Stimulated activated CD4-positive, alpha-beta T cell treated with anti-CD3 and anti-CD28 coated beads, Interleukin-1b, Interleukin-23, amount 100 ng/mL, for 48 hours (primary cell): ENCODE measurements around the gene ARR3.
"Not testable (repeated sequence)": the region's sequence is repeated elsewhere in the genome, so short reads cannot be mapped to it uniquely, and the experiment has no call there.

ENCODE experiments used
- DNase-seq: peaks from one replicate; pipeline ENCODE4 v3.0.0-alpha.2; 2020

The ARR3 gene

DNA sequence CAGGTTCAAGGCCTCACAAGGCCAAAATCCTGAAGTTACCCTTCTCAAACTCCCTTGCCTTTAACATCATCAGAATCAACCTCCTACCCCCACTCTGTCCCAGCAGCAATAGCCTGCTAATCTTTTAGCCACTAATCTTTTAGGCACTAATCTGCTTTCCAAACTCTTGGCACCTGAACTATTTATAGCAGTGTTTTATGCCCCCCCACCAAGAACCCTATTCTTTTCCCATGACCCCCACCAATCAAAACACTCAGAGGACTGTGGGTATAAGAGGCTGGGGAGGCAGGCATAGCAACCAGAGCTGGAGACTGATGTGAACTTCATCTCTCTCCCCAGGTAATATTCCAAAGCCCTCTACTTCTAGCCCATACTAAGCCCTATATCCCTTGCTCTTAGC lies at the start of gene ARR3:
Gene ARR3, plus strand, starts transcription at position 301 of the 400 bp plus-strand sequence. CDS start 1,052 bp downstream, outside the sequence.
- DNase-seq, result no peak

- DNase-seq, result no peak
Observed at GRCh38 chrX:70219938-70220764, 48.0 kb upstream of the ARR3 start.

- no peak for DNase-seq
Observed at GRCh38 chrX:70226048-70226447, 42.1 kb upstream of the ARR3 start.

- DNase-seq, result no peak
Observed at GRCh38 chrX:70226687-70227086, 41.4 kb upstream of the ARR3 start.

GRCh38 chrX:70231666-70232065 lies 36.5 kb upstream of the ARR3 start:
- DNase-seq, result no peak

GRCh38 chrX:70234355-70234754 lies 33.8 kb upstream of the ARR3 start, which contains the start of gene AWAT1:
Gene AWAT1, plus strand, starts transcription at chrX:70234655. Its CDS starts 41 bp downstream, at chrX:70234696.
- no peak for DNase-seq

DNA sequence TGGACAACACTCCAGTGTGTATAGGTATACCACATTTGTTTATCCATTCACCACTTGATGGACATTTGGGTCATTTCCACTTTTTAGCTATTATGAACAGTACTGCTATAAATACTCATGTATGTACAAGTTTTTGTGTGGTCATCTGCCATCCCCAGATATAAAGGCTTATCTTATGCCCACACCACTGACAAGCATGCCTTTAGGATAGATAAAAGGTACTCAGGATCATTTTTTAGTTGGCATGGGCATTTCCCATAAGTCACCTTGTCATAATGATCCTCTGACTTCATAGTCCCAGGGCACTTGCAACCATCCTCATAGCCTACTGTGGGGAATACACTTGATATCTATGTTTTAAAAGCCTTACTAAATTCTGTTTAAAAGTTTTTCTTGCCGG lies 27.4 kb upstream of the ARR3 start:
- no peak for DNase-seq

DNA sequence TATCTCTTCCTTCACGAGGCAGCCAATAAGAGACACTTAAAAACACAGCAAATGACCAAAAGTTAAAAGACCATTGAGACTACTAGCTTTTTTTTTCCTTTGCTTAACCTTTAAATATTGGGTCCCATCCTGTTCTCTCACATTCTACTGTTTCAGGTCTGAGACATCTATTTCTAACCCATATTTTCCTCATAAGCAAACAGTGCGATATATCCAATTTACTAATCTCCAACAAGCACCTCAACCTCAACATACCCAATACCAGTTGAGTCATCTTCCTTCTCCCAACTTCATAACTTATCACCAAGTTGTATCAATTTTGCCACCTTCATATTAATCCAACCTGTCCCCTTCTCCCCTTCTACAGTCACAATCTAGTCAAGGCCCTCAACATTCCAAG lies 26.6 kb upstream of the ARR3 start:
- no peak for DNase-seq

DNA sequence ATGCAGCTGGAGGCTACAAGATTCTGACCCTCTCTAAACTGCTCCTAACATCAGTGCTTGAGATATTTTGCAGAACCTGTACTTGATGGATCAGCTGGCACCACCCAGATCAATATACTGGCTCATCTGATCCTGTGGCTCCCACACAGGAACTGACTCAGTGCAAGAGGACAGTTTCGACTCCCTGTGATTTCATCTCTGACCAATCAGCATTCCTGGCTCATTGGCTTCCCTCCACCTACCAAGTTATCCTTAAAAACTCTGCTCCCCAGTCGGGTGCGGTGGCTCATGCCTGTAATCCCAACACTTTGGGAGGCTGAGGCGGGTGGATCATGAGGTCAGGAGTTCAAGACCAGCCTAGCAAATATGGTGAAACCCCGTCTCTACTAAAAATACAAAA lies 24.5 kb upstream of the ARR3 start:
- not testable (repeated sequence) for DNase-seq

GRCh38 chrX:70244881-70245280 lies 23.3 kb upstream of the ARR3 start:
- DNase-seq, result no peak

DNA sequence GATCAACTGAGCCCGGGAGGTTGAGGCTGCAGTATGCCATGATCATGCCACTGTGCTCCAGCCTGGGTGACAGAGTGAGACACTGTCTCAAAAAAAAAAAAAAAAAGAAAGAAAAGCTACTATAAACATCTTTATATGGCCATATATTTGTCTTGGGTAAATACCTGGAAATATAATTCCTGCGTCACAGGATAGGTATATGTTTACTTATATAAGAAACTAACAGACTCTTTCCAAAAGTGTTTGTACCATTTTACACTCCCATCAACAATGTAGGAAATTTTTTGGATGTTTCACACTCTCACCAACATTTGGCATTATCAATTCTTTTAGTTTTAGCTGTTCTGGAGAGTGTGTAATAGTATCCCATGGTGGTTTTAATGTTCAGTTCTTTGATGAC lies 20.9 kb upstream of the ARR3 start:
- DNase-seq, result no peak

- DNase-seq, result no peak
Observed at GRCh38 chrX:70252491-70252890, 15.6 kb upstream of the ARR3 start.

GRCh38 chrX:70253377-70254062 lies 14.6 kb upstream of the ARR3 start:
- no peak for DNase-seq

- DNase-seq, result no peak
Observed at GRCh38 chrX:70254063-70254400, 14.1 kb upstream of the ARR3 start.

GRCh38 chrX:70254909-70255308 lies 13.2 kb upstream of the ARR3 start:
- no peak for DNase-seq

- DNase-seq, result no peak
Observed at GRCh38 chrX:70255452-70255851, 12.7 kb upstream of the ARR3 start.

DNA sequence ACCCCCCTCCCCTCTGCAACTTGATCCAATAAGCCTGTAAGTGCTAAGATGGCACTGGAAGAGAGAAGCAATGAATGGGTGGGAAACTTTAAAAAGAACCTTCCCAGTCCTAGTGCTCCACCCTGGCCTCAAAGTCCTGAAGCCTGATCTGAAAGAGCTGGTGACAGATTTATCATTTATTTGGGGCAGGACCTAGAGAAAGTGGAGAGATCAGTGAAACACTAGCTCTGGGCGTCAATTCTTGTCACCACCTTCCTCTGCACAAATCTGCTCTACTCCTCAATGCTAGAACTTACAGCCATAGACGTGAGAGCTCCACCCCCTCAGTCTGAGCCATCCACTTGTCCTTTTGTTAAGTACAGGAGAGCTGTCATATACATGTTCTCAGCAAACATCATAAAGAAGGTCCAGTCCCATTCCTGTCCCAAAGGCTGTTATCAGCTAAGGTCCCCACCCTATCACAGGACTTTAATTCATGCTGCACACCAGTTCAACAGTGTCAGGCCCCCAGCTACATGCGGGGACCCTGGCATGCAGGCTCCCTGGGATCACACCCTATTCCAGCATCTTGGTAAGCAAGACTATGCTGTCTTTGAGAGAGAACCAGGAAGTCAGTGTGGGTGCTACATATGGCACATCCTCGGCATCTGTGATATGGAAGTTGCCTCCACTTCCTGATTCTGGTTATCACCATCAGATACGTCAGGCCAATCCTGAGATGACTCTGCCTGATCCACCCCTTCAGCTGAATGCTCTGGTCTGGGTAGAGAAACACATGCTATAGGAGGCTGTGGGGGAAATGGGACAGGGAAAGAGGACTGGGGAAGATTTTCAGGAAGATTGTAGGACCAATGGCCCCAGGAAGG lies 10.5 kb upstream of the ARR3 start:
- no peak for DNase-seq

DNA sequence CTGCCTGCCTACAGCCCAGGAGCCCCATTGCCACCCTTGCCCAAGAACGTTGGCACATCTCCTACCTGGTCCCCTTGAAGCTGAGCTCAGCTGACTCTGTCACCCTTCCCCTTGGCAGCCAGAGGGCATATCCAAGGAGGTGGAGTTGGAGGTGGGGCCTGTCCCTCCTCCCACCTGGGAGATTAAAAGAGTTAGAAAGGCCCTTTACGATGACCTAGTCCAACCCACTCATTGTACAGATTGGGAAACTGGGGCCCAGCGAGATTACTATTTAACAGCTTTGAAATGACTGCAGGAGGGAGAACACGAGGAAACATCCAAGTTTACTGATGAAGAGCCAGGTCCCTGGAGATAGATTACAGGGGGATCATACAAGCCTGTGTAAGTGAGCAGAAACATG lies 8.0 kb upstream of the ARR3 start, which contains the start of gene P2RY4:
Gene P2RY4, minus strand, starts transcription at position 101 of the 400 bp plus-strand sequence. CDS start 580 bp downstream, outside the sequence.
- DNase-seq, result no peak

GRCh38 chrX:70262952-70263567 lies 5.1 kb upstream of the ARR3 start:
- DNase-seq, result peak; percentile 25

- no peak for DNase-seq
Observed at GRCh38 chrX:70264784-70265183, 3.4 kb upstream of the ARR3 start.

GRCh38 chrX:70274029-70274428 lies 5.9 kb downstream of the ARR3 start:
- not testable (repeated sequence) for DNase-seq

- DNase-seq, result no peak
Observed at GRCh38 chrX:70279081-70279480, 10.9 kb downstream of the ARR3 start.

DNA sequence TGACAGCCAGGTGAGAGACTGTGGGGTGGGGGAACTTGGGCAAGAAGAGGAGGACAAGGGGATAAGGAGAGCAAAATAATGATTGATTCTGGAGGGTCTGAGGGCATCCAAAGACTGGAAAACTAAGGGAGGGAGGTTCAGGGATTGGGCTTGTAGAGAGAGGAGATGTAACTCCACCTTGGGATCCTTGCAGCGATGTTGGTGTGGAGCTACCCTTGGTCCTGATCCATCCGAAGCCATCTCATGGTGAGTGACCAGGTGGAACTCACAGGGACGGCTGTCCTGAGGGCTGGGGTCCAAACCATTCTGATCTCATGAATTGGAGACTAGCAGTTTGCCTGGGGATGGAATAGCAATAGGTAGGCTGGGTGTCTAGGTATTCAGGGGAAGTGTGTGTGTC lies 12.4 kb downstream of the ARR3 start:
- DNase-seq, result no peak
